Liver (tissue), 3 donors: ENCODE measurements around the gene UVSSA.

Source experiments
- EGR1 ChIP-seq, 2 donors: IDR thresholded peaks; 2 replicates each; pipeline ENCODE4 v1.6.1; 2016 to 2018; ENCODE audit warnings: antibody characterized with exemption in 2 of 2, low read depth in 2 of 2
- GABPA ChIP-seq, 2 donors: IDR thresholded peaks in 1 of 2; conservative IDR thresholded peaks in 1 of 2; 2 replicates each; pipeline ENCODE4 v1.6.1; 2016; ENCODE audit warnings: antibody characterized with exemption in 2 of 2, mild to moderate bottlenecking in 1 of 2, moderate library complexity in 1 of 2
- JUND ChIP-seq, 2 donors: IDR thresholded peaks; 2 replicates each; pipeline ENCODE4 v1.6.1; 2016; ENCODE audit warnings: antibody characterized with exemption in 2 of 2
- RXRA ChIP-seq, 2 donors: IDR thresholded peaks; 2 replicates each; pipeline ENCODE4 v1.6.1; 2017 to 2018; ENCODE audit warnings: antibody characterized with exemption in 2 of 2, mild to moderate bottlenecking in 1 of 2
- TAF1 ChIP-seq: conservative IDR thresholded peaks from 2 replicates; pipeline ENCODE4 v1.6.1; 2016; ENCODE audit warnings: antibody characterized with exemption, mild to moderate bottlenecking
- TF ChIP-seq, protein P1 (sequence below): fragments of 150-350 bp; IDR thresholded peaks from 2 replicates; pipeline ENCODE4 v1.5.1; 2017; ENCODE audit warnings: improper control_type of control experiment, low read depth, low read length; ENCODE audit not compliant: missing input control
- TF ChIP-seq, protein P2 (sequence below): IDR thresholded peaks from 2 replicates; pipeline ENCODE4 v1.6.1; 2016; ENCODE audit warnings: antibody characterized with exemption
- TF ChIP-seq, protein P3 (sequence below): IDR thresholded peaks from 2 replicates; pipeline ENCODE4 v1.6.1; 2016; ENCODE audit warnings: antibody characterized with exemption
- donor health status: healthy.
- donor health status: healthy.

DNA sequence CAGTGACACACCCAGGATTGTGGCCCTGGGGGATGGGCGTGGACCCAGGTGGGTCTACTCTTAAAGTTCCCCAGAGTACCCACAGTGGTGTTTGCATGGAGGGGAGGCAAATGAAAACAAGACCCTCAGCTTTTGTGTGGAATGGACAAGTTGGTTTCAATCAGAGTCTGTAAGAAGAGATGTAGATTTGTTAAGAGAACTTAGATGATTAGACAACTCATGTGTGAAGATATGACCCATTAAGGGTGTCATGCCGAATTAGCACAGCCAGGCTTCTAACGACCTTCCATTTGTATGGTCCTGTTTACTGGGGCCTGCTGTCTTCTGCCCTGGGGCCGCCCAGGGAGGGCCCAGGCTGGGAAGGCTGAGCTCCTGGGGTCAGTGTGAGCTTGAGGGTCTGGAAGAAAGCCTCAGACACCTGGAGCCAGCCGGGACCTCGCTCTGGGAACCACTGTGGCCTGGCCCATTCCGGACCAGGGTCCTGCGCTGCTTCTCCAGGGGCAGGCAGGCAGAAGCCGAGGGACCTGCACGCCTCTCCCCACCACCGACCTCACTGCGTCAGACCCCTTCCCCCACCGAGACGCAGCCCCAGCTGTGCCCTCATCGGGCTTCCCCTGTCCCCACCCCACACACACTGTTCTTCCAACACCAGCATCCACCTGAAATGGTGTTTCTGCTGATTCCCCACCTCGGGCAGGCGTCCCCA is 20.4 kb downstream of the UVSSA start:
- TF ChIP-seq, protein P1, sequence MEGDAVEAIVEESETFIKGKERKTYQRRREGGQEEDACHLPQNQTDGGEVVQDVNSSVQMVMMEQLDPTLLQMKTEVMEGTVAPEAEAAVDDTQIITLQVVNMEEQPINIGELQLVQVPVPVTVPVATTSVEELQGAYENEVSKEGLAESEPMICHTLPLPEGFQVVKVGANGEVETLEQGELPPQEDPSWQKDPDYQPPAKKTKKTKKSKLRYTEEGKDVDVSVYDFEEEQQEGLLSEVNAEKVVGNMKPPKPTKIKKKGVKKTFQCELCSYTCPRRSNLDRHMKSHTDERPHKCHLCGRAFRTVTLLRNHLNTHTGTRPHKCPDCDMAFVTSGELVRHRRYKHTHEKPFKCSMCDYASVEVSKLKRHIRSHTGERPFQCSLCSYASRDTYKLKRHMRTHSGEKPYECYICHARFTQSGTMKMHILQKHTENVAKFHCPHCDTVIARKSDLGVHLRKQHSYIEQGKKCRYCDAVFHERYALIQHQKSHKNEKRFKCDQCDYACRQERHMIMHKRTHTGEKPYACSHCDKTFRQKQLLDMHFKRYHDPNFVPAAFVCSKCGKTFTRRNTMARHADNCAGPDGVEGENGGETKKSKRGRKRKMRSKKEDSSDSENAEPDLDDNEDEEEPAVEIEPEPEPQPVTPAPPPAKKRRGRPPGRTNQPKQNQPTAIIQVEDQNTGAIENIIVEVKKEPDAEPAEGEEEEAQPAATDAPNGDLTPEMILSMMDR, result no peak
- TF ChIP-seq, protein P2, sequence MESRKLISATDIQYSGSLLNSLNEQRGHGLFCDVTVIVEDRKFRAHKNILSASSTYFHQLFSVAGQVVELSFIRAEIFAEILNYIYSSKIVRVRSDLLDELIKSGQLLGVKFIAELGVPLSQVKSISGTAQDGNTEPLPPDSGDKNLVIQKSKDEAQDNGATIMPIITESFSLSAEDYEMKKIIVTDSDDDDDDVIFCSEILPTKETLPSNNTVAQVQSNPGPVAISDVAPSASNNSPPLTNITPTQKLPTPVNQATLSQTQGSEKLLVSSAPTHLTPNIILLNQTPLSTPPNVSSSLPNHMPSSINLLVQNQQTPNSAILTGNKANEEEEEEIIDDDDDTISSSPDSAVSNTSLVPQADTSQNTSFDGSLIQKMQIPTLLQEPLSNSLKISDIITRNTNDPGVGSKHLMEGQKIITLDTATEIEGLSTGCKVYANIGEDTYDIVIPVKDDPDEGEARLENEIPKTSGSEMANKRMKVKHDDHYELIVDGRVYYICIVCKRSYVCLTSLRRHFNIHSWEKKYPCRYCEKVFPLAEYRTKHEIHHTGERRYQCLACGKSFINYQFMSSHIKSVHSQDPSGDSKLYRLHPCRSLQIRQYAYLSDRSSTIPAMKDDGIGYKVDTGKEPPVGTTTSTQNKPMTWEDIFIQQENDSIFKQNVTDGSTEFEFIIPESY, result no peak
- TF ChIP-seq, protein P3, sequence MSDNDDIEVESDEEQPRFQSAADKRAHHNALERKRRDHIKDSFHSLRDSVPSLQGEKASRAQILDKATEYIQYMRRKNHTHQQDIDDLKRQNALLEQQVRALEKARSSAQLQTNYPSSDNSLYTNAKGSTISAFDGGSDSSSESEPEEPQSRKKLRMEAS, result no peak
- no peak for TF ChIP-seq TAF1
- no peak for TF ChIP-seq JUND (IDR thresholded peaks at IDR 0.05)
- TF ChIP-seq RXRA (IDR thresholded peaks at IDR 0.05), result no peak
- TF ChIP-seq GABPA (IDR thresholded peaks at IDR 0.05 in 1 of 2, conservative IDR thresholded peaks at IDR 0.05 in 1 of 2), result no peak
- TF ChIP-seq EGR1 (IDR thresholded peaks at IDR 0.05; ENCODE audit: low read depth in 2 of 2), result no peak
